RKO (cell line): Measurements from ENCODE around the gene CEL.
"Not testable (repeated sequence)": the region's sequence is repeated elsewhere in the genome, so short reads cannot be mapped to it uniquely, and the experiment has no call there.

Experiments
- DNase-seq: peaks from one replicate; pipeline ENCODE4 v3.0.0-alpha.2; 2016; ENCODE audit warnings: low spot score

The CEL gene

DNA sequence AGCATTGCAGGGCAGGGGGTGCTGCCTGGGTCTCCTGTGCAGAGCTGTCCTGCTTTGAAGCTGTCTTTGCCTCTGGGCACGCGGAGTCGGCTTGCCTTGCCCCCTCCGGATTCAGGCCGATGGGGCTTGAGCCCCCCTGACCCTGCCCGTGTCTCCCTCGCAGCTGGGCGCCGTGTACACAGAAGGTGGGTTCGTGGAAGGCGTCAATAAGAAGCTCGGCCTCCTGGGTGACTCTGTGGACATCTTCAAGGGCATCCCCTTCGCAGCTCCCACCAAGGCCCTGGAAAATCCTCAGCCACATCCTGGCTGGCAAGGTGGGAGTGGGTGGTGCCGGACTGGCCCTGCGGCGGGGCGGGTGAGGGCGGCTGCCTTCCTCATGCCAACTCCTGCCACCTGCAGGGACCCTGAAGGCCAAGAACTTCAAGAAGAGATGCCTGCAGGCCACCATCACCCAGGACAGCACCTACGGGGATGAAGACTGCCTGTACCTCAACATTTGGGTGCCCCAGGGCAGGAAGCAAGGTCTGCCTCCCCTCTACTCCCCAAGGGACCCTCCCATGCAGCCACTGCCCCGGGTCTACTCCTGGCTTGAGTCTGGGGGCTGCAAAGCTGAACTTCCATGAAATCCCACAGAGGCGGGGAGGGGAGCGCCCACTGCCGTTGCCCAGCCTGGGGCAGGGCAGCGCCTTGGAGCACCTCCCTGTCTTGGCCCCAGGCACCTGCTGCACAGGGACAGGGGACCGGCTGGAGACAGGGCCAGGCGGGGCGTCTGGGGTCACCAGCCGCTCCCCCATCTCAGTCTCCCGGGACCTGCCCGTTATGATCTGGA lies 2.7 kb downstream of the CEL start:
- no peak for DNase-seq

DNA sequence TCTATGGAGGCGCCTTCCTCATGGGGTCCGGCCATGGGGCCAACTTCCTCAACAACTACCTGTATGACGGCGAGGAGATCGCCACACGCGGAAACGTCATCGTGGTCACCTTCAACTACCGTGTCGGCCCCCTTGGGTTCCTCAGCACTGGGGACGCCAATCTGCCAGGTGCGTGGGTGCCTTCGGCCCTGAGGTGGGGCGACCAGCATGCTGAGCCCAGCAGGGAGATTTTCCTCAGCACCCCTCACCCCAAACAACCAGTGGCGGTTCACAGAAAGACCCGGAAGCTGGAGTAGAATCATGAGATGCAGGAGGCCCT lies 3.2 kb downstream of the CEL start:
- no peak for DNase-seq

DNA sequence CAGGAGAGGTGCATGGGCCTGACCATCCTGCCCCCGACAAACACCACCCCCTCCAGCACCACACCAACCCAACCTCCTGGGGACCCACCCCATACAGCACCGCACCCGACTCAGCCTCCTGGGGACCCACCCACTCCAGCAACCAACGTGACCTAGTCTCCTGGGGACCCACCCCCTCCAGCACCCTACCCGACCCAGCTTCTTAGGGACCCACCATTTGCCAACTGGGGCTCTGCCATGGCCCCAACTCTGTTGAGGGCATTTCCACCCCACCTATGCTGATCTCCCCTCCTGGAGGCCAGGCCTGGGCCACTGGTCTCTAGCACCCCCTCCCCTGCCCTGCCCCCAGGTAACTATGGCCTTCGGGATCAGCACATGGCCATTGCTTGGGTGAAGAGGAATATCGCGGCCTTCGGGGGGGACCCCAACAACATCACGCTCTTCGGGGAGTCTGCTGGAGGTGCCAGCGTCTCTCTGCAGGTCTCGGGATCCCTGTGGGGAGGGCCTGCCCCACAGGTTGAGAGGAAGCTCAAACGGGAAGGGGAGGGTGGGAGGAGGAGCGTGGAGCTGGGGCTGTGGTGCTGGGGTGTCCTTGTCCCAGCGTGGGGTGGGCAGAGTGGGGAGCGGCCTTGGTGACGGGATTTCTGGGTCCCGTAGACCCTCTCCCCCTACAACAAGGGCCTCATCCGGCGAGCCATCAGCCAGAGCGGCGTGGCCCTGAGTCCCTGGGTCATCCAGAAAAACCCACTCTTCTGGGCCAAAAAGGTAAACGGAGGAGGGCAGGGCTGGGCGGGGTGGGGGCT lies 4.6 kb downstream of the CEL start:
- DNase-seq = no peak

DNA sequence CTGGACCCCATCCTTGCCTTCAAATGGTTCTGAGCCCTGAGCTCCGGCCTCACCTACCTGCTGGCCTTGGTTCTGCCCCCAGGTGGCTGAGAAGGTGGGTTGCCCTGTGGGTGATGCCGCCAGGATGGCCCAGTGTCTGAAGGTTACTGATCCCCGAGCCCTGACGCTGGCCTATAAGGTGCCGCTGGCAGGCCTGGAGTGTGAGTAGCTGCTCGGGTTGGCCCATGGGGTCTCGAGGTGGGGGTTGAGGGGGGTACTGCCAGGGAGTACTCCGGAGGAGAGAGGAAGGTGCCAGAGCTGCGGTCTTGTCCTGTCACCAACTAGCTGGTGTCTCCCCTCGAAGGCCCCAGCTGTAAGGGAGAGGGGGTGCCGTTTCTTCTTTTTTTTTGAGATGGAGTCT lies 5.2 kb downstream of the CEL start:
- DNase-seq = no peak

- no peak for DNase-seq
Observed at GRCh38 chr9:133067813-133068212, 6.0 kb downstream of the CEL start.

DNA sequence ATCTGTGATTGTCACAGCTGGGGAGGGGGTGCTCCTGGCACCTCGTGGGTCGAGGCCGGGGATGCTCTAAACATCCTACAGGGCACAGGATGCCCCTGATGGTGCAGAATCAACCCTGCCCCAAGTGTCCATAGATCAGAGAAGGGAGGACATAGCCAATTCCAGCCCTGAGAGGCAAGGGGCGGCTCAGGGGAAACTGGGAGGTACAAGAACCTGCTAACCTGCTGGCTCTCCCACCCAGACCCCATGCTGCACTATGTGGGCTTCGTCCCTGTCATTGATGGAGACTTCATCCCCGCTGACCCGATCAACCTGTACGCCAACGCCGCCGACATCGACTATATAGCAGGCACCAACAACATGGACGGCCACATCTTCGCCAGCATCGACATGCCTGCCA lies 6.7 kb downstream of the CEL start:
- not testable (repeated sequence) for DNase-seq

GRCh38 chr9:133070500-133070961 lies 8.8 kb downstream of the CEL start:
- DNase-seq = not testable (repeated sequence)

DNA sequence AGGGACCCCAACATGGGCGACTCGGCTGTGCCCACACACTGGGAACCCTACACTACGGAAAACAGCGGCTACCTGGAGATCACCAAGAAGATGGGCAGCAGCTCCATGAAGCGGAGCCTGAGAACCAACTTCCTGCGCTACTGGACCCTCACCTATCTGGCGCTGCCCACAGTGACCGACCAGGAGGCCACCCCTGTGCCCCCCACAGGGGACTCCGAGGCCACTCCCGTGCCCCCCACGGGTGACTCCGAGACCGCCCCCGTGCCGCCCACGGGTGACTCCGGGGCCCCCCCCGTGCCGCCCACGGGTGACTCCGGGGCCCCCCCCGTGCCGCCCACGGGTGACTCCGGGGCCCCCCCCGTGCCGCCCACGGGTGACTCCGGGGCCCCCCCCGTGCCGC lies 9.2 kb downstream of the CEL start:
- DNase-seq = not testable (repeated sequence)

DNA sequence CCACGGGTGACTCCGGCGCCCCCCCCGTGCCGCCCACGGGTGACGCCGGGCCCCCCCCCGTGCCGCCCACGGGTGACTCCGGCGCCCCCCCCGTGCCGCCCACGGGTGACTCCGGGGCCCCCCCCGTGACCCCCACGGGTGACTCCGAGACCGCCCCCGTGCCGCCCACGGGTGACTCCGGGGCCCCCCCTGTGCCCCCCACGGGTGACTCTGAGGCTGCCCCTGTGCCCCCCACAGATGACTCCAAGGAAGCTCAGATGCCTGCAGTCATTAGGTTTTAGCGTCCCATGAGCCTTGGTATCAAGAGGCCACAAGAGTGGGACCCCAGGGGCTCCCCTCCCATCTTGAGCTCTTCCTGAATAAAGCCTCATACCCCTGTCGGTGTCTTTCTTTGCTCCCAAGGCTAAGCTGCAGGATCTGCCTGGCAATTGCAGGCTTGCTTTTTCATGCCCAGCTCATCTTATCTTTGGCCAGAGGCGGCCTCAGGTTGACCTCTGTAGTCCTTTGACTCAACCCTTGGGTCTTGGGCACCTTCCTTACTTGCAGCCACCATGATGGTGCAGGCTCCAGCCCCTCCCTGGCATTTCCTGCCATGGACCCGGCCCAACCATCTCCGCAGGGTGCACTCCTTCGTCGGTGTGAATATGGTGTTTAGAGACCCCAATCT lies 9.8 kb downstream of the CEL start:
- DNase-seq = no peak

DNA sequence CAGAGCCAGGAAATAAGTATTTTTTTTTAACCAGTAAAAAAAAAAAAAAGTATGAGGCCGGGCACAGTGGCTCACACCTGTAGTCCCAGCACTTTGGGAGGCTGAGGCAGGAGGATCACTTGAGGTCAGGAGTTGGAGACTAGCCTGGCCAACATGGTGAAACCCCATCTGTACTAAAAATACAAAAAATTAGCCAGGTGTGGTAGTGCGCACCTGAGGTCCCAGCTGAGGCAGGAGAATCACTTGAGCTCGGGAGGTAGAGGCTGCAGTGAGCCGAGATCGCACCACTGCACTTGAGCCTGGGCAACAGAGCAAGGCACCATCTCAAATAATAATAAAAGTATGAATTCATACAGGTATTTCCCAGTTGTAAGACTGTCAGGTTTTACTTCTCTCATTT lies 10.4 kb downstream of the CEL start:
- not testable (repeated sequence) for DNase-seq

DNA sequence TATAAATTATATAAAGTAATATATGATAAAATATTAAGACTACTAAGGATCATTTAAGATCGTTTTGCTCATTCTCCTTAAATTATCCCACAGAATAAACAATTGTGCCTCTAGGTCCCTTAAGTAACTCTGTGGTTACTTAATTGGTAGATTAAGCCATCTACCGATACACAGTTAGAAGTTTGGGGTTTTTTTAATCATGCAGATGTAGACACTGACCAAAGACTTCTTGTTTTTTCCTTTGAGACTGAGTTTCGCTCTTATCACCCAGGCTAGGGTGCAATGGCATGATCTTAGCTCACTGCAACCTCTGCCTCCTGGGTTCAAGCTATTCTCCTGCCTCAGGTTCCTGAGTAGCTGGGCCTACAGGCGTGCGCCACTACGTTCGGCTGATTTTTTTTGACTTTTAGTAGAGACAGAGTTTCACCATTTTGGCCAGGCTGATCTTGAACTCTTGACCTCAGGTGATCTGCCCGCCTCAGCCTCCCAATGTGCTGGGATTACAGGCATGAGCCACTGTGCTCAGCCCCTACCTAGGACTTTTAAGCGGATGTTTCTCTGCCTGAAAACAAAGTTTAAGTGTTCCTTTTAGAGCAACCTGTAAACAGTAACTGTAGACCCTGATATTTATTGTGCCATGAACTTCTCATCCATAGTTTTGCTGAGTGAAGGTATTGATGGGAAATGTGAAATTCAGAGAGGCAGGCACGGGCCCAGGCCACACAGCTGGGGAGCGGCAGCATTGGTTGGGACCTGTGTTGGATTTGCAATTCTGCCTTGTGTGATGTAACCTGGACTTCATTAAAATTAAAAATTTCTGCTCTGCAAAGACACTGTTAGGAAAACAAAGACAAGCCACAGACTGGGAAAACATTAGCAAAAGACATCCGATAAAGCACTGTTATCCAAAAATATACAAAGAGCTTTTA lies 11.6 kb downstream of the CEL start:
- DNase-seq = no peak

- DNase-seq = no peak
Observed at GRCh38 chr9:133074111-133074651, 12.4 kb downstream of the CEL start.

DNA sequence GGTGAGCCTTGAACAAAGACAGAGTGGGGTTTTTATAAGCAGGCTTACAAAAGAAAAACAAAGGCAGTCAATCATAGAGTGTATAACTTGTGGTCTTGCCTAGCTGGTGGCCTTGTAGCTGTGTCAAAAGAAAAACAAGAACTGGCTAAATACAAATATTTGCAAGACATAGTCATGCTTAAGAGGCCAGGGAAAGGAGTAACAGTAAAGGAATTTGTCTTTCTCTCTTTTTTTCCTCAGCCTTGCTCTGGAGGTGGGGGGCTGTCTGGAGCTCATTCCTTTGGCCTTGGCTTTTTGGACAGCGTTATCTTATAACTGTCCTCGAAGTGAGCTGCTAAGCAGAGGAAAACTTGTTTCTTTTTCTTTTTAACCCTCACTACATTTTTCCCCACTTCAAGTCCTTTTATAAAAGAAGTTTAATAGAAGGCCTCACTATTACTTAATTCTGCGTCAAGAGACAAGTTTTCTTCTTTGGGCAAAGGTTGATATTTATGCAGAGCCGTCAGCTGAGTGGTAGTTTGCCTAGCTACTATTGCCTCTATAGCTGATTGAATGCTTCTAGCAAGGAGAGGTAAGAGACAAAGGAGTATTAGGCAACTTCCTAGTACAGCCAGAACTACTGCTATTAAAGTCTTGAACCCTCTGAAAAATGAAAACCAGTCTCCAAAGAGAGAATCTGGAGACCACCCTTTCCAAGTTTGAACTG lies 14.3 kb downstream of the CEL start:
- DNase-seq = no peak

- no peak for DNase-seq
Observed at GRCh38 chr9:133076691-133077090, 14.9 kb downstream of the CEL start.

DNA sequence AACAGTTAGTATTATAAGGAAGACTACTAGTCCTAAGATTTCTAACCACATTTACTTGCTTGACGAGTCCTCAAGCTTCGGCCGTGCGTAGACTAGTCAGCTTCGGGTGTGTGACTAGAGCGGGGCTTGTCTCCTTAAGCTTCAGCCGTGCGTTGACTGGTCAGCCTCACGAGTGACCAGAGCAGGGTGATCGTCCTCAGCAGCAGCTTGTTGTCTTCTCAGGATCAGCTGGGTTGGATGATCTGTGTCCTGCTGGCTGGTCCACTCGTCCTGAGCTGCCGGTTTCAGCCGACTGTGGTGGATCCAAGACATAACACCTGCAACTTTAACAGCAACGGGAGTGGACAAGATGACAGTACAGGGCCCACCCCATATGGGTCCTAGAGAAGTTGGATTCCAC lies 16.7 kb downstream of the CEL start:
- DNase-seq = no peak

DNA sequence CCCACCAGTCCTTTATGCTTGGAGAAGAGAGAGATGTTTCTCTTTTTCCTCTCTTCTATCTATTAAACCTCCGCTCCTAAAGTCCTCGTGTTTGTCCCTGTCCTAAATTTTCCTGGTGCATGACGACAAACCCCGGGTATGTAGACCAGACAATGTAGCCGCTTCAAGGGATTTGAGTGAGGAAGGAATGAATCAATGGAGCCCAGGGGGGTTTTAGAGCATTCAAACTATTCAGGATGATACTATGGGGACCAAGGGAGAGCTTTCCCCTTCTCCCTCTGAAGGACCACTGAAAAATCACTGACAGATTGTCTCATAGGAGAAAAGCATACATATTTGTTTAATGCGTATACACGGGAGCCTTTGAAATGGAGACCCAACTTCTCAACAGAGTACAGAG lies 18.4 kb downstream of the CEL start:
- DNase-seq = no peak

DNA sequence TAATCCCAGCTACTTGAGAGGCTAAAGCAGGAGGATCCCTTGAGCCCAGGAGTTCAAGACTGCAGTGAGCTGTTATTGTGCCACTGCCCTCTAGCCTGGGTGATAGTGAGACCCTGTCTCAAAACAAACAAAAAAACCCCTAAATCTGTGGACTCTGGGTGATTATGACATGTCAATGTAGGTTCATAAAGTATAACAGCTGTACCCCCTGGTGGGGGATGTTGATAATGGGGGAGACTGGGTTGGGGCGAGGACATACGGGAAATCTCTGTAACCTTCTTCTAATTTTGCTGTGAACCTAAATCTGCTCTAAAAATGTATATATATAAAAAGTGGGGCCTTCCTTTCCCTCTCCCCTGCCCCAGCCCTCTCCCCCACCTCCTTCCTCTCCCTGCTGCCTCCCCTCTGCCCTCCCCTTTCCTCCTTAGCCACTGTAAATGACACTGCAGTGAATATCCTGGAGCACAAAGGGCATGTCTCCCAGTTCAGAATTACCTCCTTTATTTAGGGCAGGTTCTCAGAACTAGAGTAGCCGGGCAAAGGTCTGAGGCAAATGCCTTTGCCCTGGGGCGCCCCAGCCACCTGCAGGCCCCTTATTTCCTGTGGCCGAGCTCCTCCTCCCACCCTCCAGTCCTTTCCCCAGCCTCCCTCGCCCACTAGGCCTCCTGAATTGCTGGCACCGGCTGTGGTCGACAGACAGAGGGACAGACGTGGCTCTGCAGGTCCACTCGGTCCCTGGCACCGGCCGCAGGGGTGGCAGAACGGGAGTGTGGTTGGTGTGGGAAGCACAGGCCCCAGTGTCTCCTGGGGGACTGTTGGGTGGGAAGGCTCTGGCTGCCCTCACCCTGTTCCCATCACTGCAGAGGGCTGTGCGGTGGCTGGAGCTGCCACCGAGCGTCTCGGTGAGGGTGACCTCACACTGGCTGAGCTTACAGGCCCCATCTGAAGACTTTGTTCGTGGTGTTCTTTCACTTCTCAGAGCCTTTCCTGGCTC lies 19.3 kb downstream of the CEL start:
- DNase-seq = not testable (repeated sequence)

- DNase-seq = not testable (repeated sequence)
Observed at GRCh38 chr9:133081957-133082644, 20.3 kb downstream of the CEL start.

DNA sequence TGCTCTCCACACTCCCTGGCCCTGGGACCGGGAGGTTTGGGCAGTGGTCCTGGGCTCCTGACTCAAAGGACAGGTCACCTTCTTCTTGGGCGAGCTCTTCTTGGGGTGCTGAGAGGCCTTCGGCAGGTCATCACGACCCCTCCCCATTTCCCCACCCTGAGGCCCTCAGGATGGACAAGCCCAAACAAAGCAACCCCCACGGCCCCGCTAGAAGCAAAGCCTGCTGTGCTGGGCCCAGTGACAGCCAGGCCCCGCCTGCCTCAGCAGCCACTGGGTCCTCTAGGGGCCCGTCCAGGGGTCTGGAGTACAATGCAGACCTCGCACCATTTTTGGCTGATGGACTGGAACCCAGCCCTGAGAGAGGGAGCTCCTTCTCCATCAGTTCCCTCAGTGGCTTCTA lies 21.9 kb downstream of the CEL start:
- DNase-seq = not testable (repeated sequence)
